ENCODE measurements around the gene SLC8A3. TPM values are rescaled to one million over a fixed set of nuclear protein-coding genes. Genes with fewer than 3 reads are reported as not detected.
A peak's percentile ranks its signal among the peaks of the same experiment; 100 is the strongest.

Gene SLC8A3
- total RNA-seq, 2 experiments from 2014 or later, result not detected

GRCh38 chr14:70192915-70193314 lies 4.2 kb upstream of the SLC8A3 start:
- Mint-ChIP-seq H3K4me1 (peaks cover 6% of the 10 kb centered on the region), H3K4me3 (no peak overlapping the region), H3K27me3 (peaks cover 81% of the 10 kb centered on the region), H3K36me3 (no peaks in the 10 kb centered on the region), H3K27ac (no peak overlapping the region), H3K9me3 (ENCODE audit: low read depth) (no peaks in the 10 kb centered on the region)
- CTCF ChIA-PET, result no interaction called here
- DNase-seq, result no peak
- no peak for ATAC-seq

DNA sequence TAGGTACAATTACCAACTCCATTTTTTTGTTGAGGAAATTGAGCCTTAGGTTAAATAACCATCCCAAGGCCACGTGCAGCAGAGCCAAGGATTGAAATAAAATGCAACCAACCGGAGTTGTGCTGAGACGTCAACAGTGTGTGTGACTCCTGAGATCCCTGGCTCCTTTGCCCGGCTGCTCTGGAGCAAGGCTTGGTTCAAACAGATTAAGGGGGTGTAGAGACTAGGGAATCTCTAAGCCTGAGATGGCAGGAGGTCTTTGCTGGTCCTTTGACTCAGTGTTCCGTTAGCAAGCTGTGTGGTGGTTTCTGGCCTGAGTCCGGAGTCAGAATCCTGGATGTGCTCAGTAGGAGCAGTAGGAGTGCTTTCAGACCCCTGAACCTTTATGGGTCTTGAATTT lies 1.4 kb upstream of the SLC8A3 start:
- ATAC-seq, result no peak
- DNase-seq, result no peak
- no peaks in the 10 kb centered on the region for H3K36me3 Mint-ChIP-seq
- H3K4me3 Mint-ChIP-seq, result no peak overlapping the region
- CTCF ChIA-PET, result no interaction called here
- no peaks in the 10 kb centered on the region for H3K9me3 Mint-ChIP-seq (ENCODE audit: low read depth)
- peaks cover 88% of the 10 kb centered on the region for H3K27me3 Mint-ChIP-seq
- H3K4me1 Mint-ChIP-seq, result peaks cover 17% of the 10 kb centered on the region
- no peak overlapping the region for H3K27ac Mint-ChIP-seq

DNA sequence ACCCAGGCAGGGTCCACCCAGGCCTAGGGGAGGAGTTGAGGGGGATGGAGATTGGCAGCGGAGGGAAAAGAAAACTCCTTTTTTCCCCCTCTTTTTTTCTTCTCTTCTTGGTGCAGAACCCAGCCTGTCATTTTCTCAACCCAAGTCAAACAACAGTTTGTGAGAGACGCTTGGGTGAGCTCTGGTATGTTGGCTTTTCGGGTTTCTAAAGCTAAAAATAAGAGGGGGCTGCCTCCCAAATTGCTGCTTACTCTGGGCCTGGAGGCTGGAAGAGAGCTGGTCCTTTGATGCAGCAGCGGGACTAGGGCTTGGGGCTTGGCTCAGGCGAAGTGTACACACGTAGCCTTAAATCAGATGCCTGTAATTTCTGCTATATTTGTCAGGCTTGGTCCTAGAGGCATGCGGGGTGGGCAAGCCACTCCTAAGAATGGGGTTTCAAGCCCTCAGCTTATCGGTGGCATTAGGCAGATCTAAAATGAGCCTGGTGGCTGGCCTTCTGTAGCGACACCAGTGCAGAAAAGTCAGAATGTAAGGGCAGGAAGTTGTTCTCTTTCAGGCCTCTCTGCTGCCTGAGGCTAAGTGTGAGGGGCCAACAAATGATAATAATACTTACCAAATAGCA lies 816 bp upstream of the SLC8A3 start:
- H3K9me3 Mint-ChIP-seq (ENCODE audit: low read depth), result no peaks in the 10 kb centered on the region
- no peak overlapping the region for H3K27ac Mint-ChIP-seq
- CTCF ChIA-PET, result no interaction called here
- H3K4me1 Mint-ChIP-seq, result peaks cover 17% of the 10 kb centered on the region
- H3K4me3 Mint-ChIP-seq, result peak overlapping the region; percentile 57
- peaks cover 84% of the 10 kb centered on the region for H3K27me3 Mint-ChIP-seq
- ATAC-seq (no peak), DNase-seq (no peak)
- no peaks in the 10 kb centered on the region for H3K36me3 Mint-ChIP-seq

DNA sequence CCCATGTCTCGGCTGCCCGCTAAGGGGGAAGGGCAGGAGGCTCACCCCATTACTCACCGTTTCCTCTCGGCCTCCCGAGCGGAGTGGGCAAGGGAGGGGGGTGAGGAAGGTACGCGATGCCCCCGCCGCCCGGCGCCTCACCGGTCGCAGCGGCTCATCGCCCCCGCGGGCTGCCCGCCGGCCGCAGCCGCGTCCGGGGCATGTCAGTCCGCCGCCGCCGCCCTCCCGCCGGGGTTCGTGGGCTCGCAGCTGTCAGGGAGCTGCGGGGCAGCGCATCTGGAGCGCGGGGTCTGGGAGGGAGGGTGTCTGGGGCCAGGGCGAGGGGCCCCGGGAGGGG lies 461 bp downstream of the SLC8A3 start:
- no peak overlapping the region for H3K27ac Mint-ChIP-seq
- CTCF ChIA-PET, result interaction anchor here (0.5 kb wide), 1 partner anchor 219 kb away, joined by 3 read pairs; no protein-coding TSS in a partner anchor
- peaks cover 71% of the 10 kb centered on the region for H3K27me3 Mint-ChIP-seq
- peak overlapping the region; percentile 67 for H3K4me3 Mint-ChIP-seq
- no peaks in the 10 kb centered on the region for H3K36me3 Mint-ChIP-seq
- ATAC-seq (peak; percentile 31), DNase-seq (no peak)
- no peaks in the 10 kb centered on the region for H3K9me3 Mint-ChIP-seq (ENCODE audit: low read depth)
- peaks cover 17% of the 10 kb centered on the region for H3K4me1 Mint-ChIP-seq

- Mint-ChIP-seq H3K4me3 (peak overlapping the region; percentile 67), H3K27ac (no peak overlapping the region), H3K4me1 (peaks cover 17% of the 10 kb centered on the region), H3K9me3 (ENCODE audit: low read depth) (no peaks in the 10 kb centered on the region), H3K36me3 (no peaks in the 10 kb centered on the region), H3K27me3 (peaks cover 62% of the 10 kb centered on the region)
- ATAC-seq (no peak), DNase-seq (no peak)
- CTCF ChIA-PET, result no interaction called here
Measured at GRCh38 chr14:70186900-70187451, 1.8 kb downstream of the SLC8A3 start.

DNA sequence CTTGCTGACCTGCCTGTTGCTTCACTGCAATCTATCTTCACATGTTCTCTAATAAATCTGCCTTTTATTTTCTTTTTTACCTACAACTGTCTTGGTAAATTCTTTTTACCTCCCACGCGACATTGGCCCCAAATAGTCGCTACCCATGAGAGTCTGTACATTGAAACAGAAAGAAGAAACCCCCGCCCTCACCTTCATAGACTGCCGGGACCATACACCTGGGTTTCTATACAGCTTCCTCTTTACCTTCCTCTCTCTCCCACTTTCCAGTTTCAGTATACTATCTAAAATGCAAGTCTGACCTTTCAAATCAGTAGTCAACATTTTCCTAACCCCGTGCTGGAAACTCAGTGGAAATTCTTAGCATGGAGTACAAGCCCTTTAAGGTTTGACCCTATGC lies 4.8 kb downstream of the SLC8A3 start:
- Mint-ChIP-seq H3K4me1 (peaks cover 17% of the 10 kb centered on the region), H3K27me3 (peaks cover 35% of the 10 kb centered on the region), H3K36me3 (no peaks in the 10 kb centered on the region), H3K9me3 (ENCODE audit: low read depth) (no peaks in the 10 kb centered on the region), H3K4me3 (no peak overlapping the region), H3K27ac (no peak overlapping the region)
- ATAC-seq (no peak), DNase-seq (no peak)
- CTCF ChIA-PET, result interaction anchor here (1.6 kb wide), 1 partner anchor 156 kb away, joined by 4 read pairs; no protein-coding TSS in a partner anchor

DNA sequence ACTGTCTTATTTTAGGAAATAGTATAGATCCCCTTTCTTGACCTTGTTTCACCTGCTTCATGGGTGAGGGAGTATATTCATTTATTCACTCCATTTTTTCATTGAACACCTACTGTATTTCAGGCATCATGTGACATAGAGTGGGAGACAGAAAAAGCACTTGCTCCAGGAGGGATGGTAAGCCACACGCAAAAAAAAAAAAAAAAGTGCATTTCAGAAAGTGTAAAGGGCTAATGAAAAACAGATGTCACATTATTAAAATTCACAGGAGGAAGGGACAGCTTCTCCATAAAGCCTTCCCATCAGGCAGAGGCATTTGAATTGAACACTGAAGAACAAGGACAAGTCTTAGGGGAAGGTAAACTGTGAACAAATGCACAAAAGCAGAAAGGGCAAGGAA lies 7.5 kb downstream of the SLC8A3 start:
- no peak for DNase-seq
- Mint-ChIP-seq H3K4me1 (no peaks in the 10 kb centered on the region), H3K27me3 (peaks cover 20% of the 10 kb centered on the region), H3K27ac (no peak overlapping the region), H3K9me3 (ENCODE audit: low read depth) (no peaks in the 10 kb centered on the region), H3K4me3 (no peak overlapping the region), H3K36me3 (no peaks in the 10 kb centered on the region)
- no peak for ATAC-seq
- CTCF ChIA-PET, result no interaction called here

- no peak for ATAC-seq
- H3K4me3 Mint-ChIP-seq, result no peak overlapping the region
- no peak overlapping the region for H3K27ac Mint-ChIP-seq
- no peaks in the 10 kb centered on the region for H3K4me1 Mint-ChIP-seq
- peaks cover 14% of the 10 kb centered on the region for H3K27me3 Mint-ChIP-seq
- H3K36me3 Mint-ChIP-seq, result no peaks in the 10 kb centered on the region
- CTCF ChIA-PET, result no interaction called here
- no peak for DNase-seq
- H3K9me3 Mint-ChIP-seq (ENCODE audit: low read depth), result no peaks in the 10 kb centered on the region
Measured at GRCh38 chr14:70180718-70181117, 8.0 kb downstream of the SLC8A3 start.

GRCh38 chr14:70177081-70177800 lies 11.5 kb downstream of the SLC8A3 start:
- Mint-ChIP-seq H3K4me3 (no peak overlapping the region), H3K4me1 (no peaks in the 10 kb centered on the region), H3K36me3 (no peaks in the 10 kb centered on the region)

DNA sequence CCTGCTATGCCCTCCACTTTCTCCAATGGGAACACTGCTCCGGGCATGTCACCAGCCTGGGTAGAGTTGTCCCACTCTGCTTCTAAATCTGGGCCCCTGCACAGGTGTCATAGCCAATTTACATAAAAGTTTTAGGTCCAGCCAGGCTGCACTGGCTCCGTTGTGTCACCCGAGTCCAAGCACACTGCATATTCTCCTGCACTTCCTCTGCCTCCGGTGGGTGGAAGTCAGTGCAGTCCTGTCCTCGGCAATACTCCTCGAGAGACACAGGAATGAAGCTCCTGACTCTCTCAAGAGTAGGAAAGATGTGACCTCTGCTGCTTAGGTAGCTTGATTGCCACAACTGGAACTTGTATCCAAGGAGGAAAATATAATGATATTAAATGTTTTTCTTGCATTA lies 15.2 kb downstream of the SLC8A3 start:
- no peaks in the 10 kb centered on the region for H3K9me3 Mint-ChIP-seq (ENCODE audit: low read depth)
- H3K27ac Mint-ChIP-seq, result no peak overlapping the region
- peaks cover 23% of the 10 kb centered on the region for H3K27me3 Mint-ChIP-seq
- CTCF ChIA-PET, result no interaction called here
- H3K4me3 Mint-ChIP-seq, result no peak overlapping the region
- H3K36me3 Mint-ChIP-seq, result no peaks in the 10 kb centered on the region
- DNase-seq, result no peak
- ATAC-seq, result no peak
- H3K4me1 Mint-ChIP-seq, result no peaks in the 10 kb centered on the region

More at GRCh38 chr14:70177081-70177800, 11.5 kb downstream of the SLC8A3 start:
- no peak for ATAC-seq
- no peak for DNase-seq
- Mint-ChIP-seq H3K27ac (no peak overlapping the region), H3K9me3 (ENCODE audit: low read depth) (no peaks in the 10 kb centered on the region), H3K27me3 (peaks cover 15% of the 10 kb centered on the region)
- CTCF ChIA-PET, result no interaction called here

DNA sequence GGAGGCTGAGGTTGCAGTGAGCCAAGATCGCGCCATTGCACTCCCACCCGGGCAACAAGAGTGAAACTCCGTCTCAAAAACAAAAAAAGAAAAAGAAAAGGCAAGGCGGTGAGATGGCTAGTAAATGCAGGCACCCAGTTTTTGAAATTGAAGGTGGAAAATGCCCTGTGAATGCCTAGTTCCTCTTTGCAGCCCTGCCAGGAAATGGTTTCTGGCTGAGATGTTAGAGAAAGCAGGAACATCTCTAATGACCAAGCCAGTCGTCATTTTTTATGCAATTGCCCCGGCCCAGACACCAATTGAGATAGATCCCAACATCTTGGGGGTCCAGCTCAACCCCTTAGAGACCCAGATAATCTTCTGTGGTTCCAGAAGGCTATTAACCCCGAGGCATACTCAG lies 17.0 kb downstream of the SLC8A3 start:
- Mint-ChIP-seq H3K4me1 (no peaks in the 10 kb centered on the region), H3K36me3 (no peaks in the 10 kb centered on the region), H3K27me3 (peaks cover 16% of the 10 kb centered on the region), H3K4me3 (no peak overlapping the region), H3K27ac (no peak overlapping the region), H3K9me3 (ENCODE audit: low read depth) (no peaks in the 10 kb centered on the region)
- ATAC-seq, result no peak
- no peak for DNase-seq
- CTCF ChIA-PET, result no interaction called here

- CTCF ChIA-PET, result interaction anchor here (0.6 kb wide), 1 partner anchor 1073 kb away, joined by 3 read pairs; no protein-coding TSS in a partner anchor
- no peaks in the 10 kb centered on the region for H3K36me3 Mint-ChIP-seq
- no peak overlapping the region for H3K27ac Mint-ChIP-seq
- DNase-seq (no peak), ATAC-seq (no peak)
- H3K27me3 Mint-ChIP-seq, result peaks cover 16% of the 10 kb centered on the region
- no peaks in the 10 kb centered on the region for H3K9me3 Mint-ChIP-seq (ENCODE audit: low read depth)
- H3K4me3 Mint-ChIP-seq, result no peak overlapping the region
- H3K4me1 Mint-ChIP-seq, result no peaks in the 10 kb centered on the region
Measured at GRCh38 chr14:70170976-70171375, 17.8 kb downstream of the SLC8A3 start.

DNA sequence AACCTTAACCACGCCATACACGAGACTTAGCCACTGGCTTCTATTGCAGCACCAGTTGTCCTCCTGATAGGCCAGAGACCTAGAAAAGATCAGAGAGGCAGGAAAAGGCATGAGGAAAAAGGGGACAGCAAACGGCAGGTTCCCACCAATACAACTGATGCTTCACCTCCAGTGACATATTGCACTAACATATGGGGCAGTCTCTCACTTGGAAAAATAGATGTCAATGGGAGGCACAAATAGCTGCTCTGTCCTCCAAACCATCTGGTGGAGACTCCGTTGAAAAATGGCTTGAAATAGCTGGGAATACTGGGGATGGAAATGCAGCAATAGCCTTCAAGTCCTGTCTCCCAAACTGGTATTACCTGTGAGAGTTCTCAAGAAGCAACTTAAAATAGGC lies 20.3 kb downstream of the SLC8A3 start:
- no peak for ATAC-seq

GRCh38 chr14:70166530-70167203 lies 22.1 kb downstream of the SLC8A3 start:
- H3K27ac Mint-ChIP-seq, result no peak overlapping the region

More for the DNA sequence above, 20.3 kb downstream of the SLC8A3 start:
- Mint-ChIP-seq H3K4me1 (no peaks in the 10 kb centered on the region), H3K4me3 (no peak overlapping the region), H3K27ac (no peak overlapping the region), H3K9me3 (ENCODE audit: low read depth) (no peaks in the 10 kb centered on the region), H3K36me3 (no peaks in the 10 kb centered on the region), H3K27me3 (peaks cover 23% of the 10 kb centered on the region)
- CTCF ChIA-PET, result no interaction called here
- no peak for DNase-seq

More at GRCh38 chr14:70166530-70167203, 22.1 kb downstream of the SLC8A3 start:
- H3K27me3 Mint-ChIP-seq, result peaks cover 19% of the 10 kb centered on the region
- H3K9me3 Mint-ChIP-seq (ENCODE audit: low read depth), result no peaks in the 10 kb centered on the region
- no peaks in the 10 kb centered on the region for H3K4me1 Mint-ChIP-seq
- CTCF ChIA-PET, result no interaction called here
- ATAC-seq (no peak), DNase-seq (no peak)
- no peaks in the 10 kb centered on the region for H3K36me3 Mint-ChIP-seq
- H3K4me3 Mint-ChIP-seq, result no peak overlapping the region
